Endodermal cell (in vitro differentiated cells): ENCODE data around the gene SLC24A3. TPM values are rescaled to one million over a fixed set of nuclear protein-coding genes. Genes with fewer than 3 reads are reported as not detected.

Source experiments
- DNase-seq: peaks from one replicate; pipeline ENCODE4 v3.0.0-alpha.2; 2017
- H3K27ac ChIP-seq: 2 replicates; pipeline ENCODE4 v1.5.1; 2013; ENCODE audit warnings: mild to moderate bottlenecking, low read depth, low read length, moderate library complexity
- H3K27me3 ChIP-seq: 2 replicates; pipeline ENCODE4 v1.6.1; 2013; ENCODE audit warnings: mild to moderate bottlenecking, low read length, moderate library complexity; ENCODE audit not compliant: insufficient read depth, control insufficient read depth, poor library complexity, severe bottlenecking
- H3K36me3 ChIP-seq: 2 replicates; pipeline ENCODE4 v1.7.0; 2013; ENCODE audit warnings: mild to moderate bottlenecking, low read length, moderate library complexity; ENCODE audit not compliant: control insufficient read depth, insufficient read depth
- H3K4me1 ChIP-seq: one replicate; pipeline ENCODE4 v1.7.0; 2013; ENCODE audit warnings: low read length; ENCODE audit not compliant: control insufficient read depth, insufficient read depth
- H3K4me3 ChIP-seq: 2 replicates; pipeline ENCODE4 v1.5.1; 2013; ENCODE audit warnings: mild to moderate bottlenecking, low read length, moderate library complexity
- H3K9ac ChIP-seq: 2 replicates; pipeline ENCODE4 v1.6.1; 2013; ENCODE audit warnings: mild to moderate bottlenecking, low read length, moderate library complexity; ENCODE audit not compliant: poor library complexity, severe bottlenecking; ENCODE audit errors: extremely low read depth
- H3K9me3 ChIP-seq: 2 replicates; pipeline ENCODE4 v1.6.1; 2013; ENCODE audit warnings: mild to moderate bottlenecking, low read length, moderate library complexity; ENCODE audit not compliant: control insufficient read depth
- H3K27ac Mint-ChIP-seq: 2 replicates; pipeline ENCODE4 v1.8.0; 2020; ENCODE audit warnings: mixed read lengths
- H3K27me3 Mint-ChIP-seq: 2 replicates; pipeline ENCODE4 v1.8.0; 2021; ENCODE audit warnings: mild to moderate bottlenecking, mixed read lengths; ENCODE audit not compliant: insufficient read depth
- H3K36me3 Mint-ChIP-seq: 2 replicates; pipeline ENCODE4 v1.8.0; 2020; ENCODE audit warnings: low read depth, mixed read lengths
- H3K4me1 Mint-ChIP-seq: 2 replicates; pipeline ENCODE4 v1.8.0; 2020; ENCODE audit warnings: mixed read lengths
- H3K4me3 Mint-ChIP-seq: 2 replicates; pipeline ENCODE4 v1.8.0; 2020; ENCODE audit warnings: mild to moderate bottlenecking, moderate library complexity, mixed read lengths
- H3K9me3 Mint-ChIP-seq: 2 replicates; pipeline ENCODE4 v1.8.0; 2020; ENCODE audit warnings: mild to moderate bottlenecking, mixed read lengths
- WGBS, 2 experiments: methylation state at CpG; one replicate each; pipeline versions ENCODE4 v1.1.5 to v1.1.7; 2013; ENCODE audit warnings: missing lambda C conversion rate in 2 of 2, mixed read lengths in 1 of 2; ENCODE audit not compliant: insufficient coverage in 1 of 2, insufficient read length in 1 of 2; 5-methylcytosine and 5-hydroxymethylcytosine counted together
- total RNA-seq, 2 donors: library from RNA; stranded (reverse); fragmentation: NEBNext Ultra II Directional in 1 of 2; extraction: Animal tissue kit (Norgen Biotek cat#: 25700) in 1 of 2; gene quantifications; 2 replicates in 1 of 2; 3 replicates in 1 of 2; pipeline ENCODE4 v1.2.1, GENCODE V29; 2021
- TF ChIP-seq, protein P1 (sequence below): fragments of 200-600 bp; sonication (generic); conservative IDR thresholded peaks from 2 replicates; pipeline ENCODE4 v1.5.0; 2021; ENCODE audit warnings: antibody characterized with exemption, mild to moderate bottlenecking

Gene SLC24A3
- total RNA-seq, 2 donors from 2014 or later = 1.5 to 1.8 TPM

DNA sequence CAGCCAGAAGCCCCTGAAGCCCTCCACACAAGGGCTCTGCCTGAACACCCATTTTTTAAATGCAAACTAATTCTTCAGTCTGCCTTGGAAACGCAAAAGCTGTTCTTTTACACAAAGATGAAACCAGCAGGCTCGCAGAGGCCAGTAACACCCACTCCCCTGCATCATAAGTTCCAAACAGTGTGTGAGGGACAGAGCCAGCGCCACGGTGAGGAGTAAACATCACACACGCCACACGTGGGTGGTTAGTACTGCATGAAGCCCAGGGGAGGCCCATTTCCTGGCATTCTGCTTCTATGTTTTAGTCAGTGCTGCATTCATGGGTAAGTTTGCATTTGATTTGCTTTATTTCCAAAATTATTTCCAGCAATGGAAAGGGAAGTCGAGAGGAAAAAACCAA is 327.9 kb downstream of the SLC24A3 start:
- peaks cover 12% of the 10 kb centered on the region for H3K9me3 Mint-ChIP-seq
- Histone ChIP-seq H3K36me3 (no peaks in the 10 kb centered on the region), H3K27me3 (no peaks in the 10 kb centered on the region), H3K4me1 (no peaks in the 10 kb centered on the region), H3K4me3 (no peak overlapping the region), H3K27ac (no peak overlapping the region), H3K9ac (no peak overlapping the region), H3K9me3 (peaks cover 6% of the 10 kb centered on the region)
- TF ChIP-seq, protein P1, sequence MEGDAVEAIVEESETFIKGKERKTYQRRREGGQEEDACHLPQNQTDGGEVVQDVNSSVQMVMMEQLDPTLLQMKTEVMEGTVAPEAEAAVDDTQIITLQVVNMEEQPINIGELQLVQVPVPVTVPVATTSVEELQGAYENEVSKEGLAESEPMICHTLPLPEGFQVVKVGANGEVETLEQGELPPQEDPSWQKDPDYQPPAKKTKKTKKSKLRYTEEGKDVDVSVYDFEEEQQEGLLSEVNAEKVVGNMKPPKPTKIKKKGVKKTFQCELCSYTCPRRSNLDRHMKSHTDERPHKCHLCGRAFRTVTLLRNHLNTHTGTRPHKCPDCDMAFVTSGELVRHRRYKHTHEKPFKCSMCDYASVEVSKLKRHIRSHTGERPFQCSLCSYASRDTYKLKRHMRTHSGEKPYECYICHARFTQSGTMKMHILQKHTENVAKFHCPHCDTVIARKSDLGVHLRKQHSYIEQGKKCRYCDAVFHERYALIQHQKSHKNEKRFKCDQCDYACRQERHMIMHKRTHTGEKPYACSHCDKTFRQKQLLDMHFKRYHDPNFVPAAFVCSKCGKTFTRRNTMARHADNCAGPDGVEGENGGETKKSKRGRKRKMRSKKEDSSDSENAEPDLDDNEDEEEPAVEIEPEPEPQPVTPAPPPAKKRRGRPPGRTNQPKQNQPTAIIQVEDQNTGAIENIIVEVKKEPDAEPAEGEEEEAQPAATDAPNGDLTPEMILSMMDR = no peak
- H3K4me3 Mint-ChIP-seq = no peak overlapping the region
- no peaks in the 10 kb centered on the region for H3K27me3 Mint-ChIP-seq
- no peak for DNase-seq
- no peak overlapping the region for H3K27ac Mint-ChIP-seq
- no peaks in the 10 kb centered on the region for H3K4me1 Mint-ChIP-seq
- 71 to 91% methylated on average over 2 to 7 of the region's 7 CpGs for WGBS, 2 experiments
- H3K36me3 Mint-ChIP-seq = no peaks in the 10 kb centered on the region

DNA sequence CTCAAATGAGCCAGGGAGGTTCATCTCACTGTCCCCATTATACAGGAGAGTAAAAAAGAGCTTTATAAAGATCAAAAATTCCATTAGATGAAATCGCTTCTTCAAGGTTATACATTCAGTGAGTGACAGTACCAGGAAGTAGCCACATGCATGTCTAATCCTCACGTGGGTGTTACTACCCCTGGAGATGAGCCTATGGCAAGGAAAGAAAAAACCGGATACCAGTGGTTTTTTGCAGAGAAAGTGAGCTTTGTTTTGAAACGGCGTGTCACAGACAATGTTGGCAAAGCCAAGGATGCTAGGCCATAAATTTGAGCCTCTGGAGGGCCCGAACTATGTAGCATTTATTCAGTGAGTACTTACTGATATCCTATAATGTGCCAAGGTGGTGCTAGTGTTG is 330.7 kb downstream of the SLC24A3 start:
- no peak overlapping the region for H3K4me3 ChIP-seq
- no peak overlapping the region for H3K4me3 Mint-ChIP-seq
- no peak for DNase-seq
- no peaks in the 10 kb centered on the region for H3K27me3 ChIP-seq
- no peaks in the 10 kb centered on the region for H3K9me3 ChIP-seq
- H3K9ac ChIP-seq = no peak overlapping the region
- no peak overlapping the region for H3K27ac ChIP-seq
- no peaks in the 10 kb centered on the region for H3K36me3 Mint-ChIP-seq
- H3K27me3 Mint-ChIP-seq = no peaks in the 10 kb centered on the region
- H3K4me1 ChIP-seq = peaks cover 4% of the 10 kb centered on the region
- 88 to 89% methylated on average over 6 of the region's 6 CpGs for WGBS, 2 experiments
- H3K27ac Mint-ChIP-seq = no peak overlapping the region
- peaks cover 2% of the 10 kb centered on the region for H3K4me1 Mint-ChIP-seq
- H3K9me3 Mint-ChIP-seq = no peaks in the 10 kb centered on the region
- TF ChIP-seq, protein P1 = no peak
- H3K36me3 ChIP-seq = no peaks in the 10 kb centered on the region

DNA sequence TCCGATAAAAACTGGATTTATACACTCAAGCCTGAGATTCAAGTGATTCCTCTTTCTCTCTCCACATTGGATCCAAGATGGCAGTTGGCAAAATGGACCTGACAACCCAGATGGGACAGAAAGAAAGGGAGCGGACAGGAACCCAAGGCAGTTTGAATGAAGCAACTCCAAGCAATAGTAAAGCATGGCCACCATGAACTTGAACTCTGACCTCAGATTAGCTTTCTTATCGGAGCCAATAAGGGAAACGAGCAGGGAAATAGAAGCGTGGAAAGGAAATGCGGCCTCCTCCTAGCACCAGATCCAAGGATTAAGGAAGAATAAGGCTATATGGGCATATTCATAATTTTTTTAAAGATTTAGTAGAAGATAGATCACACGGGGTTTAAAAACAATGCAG is 332.2 kb downstream of the SLC24A3 start:
- Mint-ChIP-seq H3K4me1 (peaks cover 4% of the 10 kb centered on the region), H3K9me3 (no peaks in the 10 kb centered on the region), H3K27ac (no peak overlapping the region), H3K36me3 (no peaks in the 10 kb centered on the region), H3K4me3 (no peak overlapping the region), H3K27me3 (no peaks in the 10 kb centered on the region)
- TF ChIP-seq, protein P1 = no peak
- Histone ChIP-seq H3K9me3 (no peaks in the 10 kb centered on the region), H3K9ac (no peak overlapping the region), H3K27ac (no peak overlapping the region), H3K27me3 (no peaks in the 10 kb centered on the region), H3K36me3 (no peaks in the 10 kb centered on the region), H3K4me1 (peaks cover 4% of the 10 kb centered on the region), H3K4me3 (no peak overlapping the region)
- no peak for DNase-seq
- 91 to 96% methylated on average over 6 to 7 of the region's 7 CpGs for WGBS, 2 experiments
